Neural cell (in vitro differentiated cells): ENCODE results near the gene PCED1B. TPM values are rescaled to one million over a fixed set of nuclear protein-coding genes. Genes with fewer than 3 reads are reported as not detected.

Experiments used
- H2AFZ ChIP-seq: fragments of 200-600, 300-800 bp; sonication (generic), shearing (Covaris generic); 2 replicates; pipeline ENCODE4 v1.6.0; 2014; ENCODE audit warnings: low read depth, mild to moderate bottlenecking, antibody characterized with exemption, low read length, moderate library complexity
- H3F3A ChIP-seq: fragments of 200-600 bp; shearing (Covaris generic); 2 replicates; pipeline ENCODE4 v1.6.1; 2016; ENCODE audit warnings: mild to moderate bottlenecking, moderate library complexity, mixed read lengths, antibody characterized with exemption, low read length; ENCODE audit not compliant: insufficient read depth, poor library complexity, severe bottlenecking
- H3K27ac ChIP-seq: fragments of 200-600, 300-800 bp; sonication (generic), shearing (Covaris generic); 2 replicates; pipeline ENCODE4 v1.5.1; 2014; ENCODE audit warnings: mild to moderate bottlenecking, low read length, moderate library complexity
- H3K27me3 ChIP-seq: fragments of 300-800, 200-600 bp; sonication (generic), shearing (Covaris generic); 2 replicates; pipeline ENCODE4 v1.6.0; 2014; ENCODE audit warnings: mild to moderate bottlenecking, low read depth, low read length, moderate library complexity; ENCODE audit not compliant: insufficient read depth
- H3K36me3 ChIP-seq: fragments of 300-800, 200-600 bp; sonication (generic), shearing (Covaris generic); 2 replicates; pipeline ENCODE4 v1.5.1; 2014; ENCODE audit warnings: mild to moderate bottlenecking, antibody characterized with exemption, low read length, moderate library complexity; ENCODE audit not compliant: insufficient read depth
- H3K4me2 ChIP-seq: fragments of 300-800, 200-600 bp; sonication (generic), shearing (Covaris generic); 2 replicates; pipeline ENCODE4 v1.6.0; 2014; ENCODE audit warnings: mild to moderate bottlenecking, low read length
- H3K4me3 ChIP-seq: fragments of 300-800, 200-600 bp; sonication (generic), shearing (Covaris generic); 2 replicates; pipeline ENCODE4 v1.5.1; 2014; ENCODE audit warnings: mild to moderate bottlenecking, low read length, moderate library complexity
- H3K79me2 ChIP-seq: fragments of 200-600 bp; shearing (Covaris generic); replicated peaks from 2 replicates; pipeline ENCODE4 v1.6.0; 2014; ENCODE audit warnings: mild to moderate bottlenecking, low read length, moderate library complexity; ENCODE audit not compliant: insufficient read depth
- H3K9ac ChIP-seq: fragments of 300-800, 200-600 bp; sonication (generic), shearing (Covaris generic); 2 replicates; pipeline ENCODE4 v1.6.1; 2016; ENCODE audit warnings: mild to moderate bottlenecking, low read length, mixed read lengths
- H3K9me2 ChIP-seq: fragments of 200-600 bp; shearing (Covaris generic); 2 replicates; pipeline ENCODE4 v1.6.1; 2016; ENCODE audit warnings: mild to moderate bottlenecking, low read length, mixed read lengths; ENCODE audit not compliant: insufficient read depth
- H3K9me3 ChIP-seq: fragments of 200-600, 300-800 bp; sonication (generic), shearing (Covaris generic); 2 replicates; pipeline ENCODE4 v1.6.1; 2016; ENCODE audit warnings: mild to moderate bottlenecking, mixed run types, low read length, moderate library complexity, mixed read lengths
- H4K20me1 ChIP-seq: fragments of 200-600 bp; shearing (Covaris generic); 2 replicates; pipeline ENCODE4 v1.6.1; 2016; ENCODE audit warnings: mild to moderate bottlenecking, mixed run types; ENCODE audit not compliant: insufficient read depth
- EP300 ChIP-seq: fragments of 450-650 bp; conservative IDR thresholded peaks from 2 replicates; pipeline ENCODE4 v1.6.1; 2014; ENCODE audit warnings: antibody characterized with exemption, mild to moderate bottlenecking, moderate library complexity; ENCODE audit not compliant: poor library complexity, severe bottlenecking
- EZH2 ChIP-seq: fragments of 200-600, 300-800 bp; shearing (Covaris generic), sonication (generic); IDR thresholded peaks from 2 replicates; pipeline ENCODE4 v1.6.1; 2014; ENCODE audit warnings: antibody characterized with exemption, low read length, borderline replicate concordance, mild to moderate bottlenecking; ENCODE audit not compliant: insufficient read depth, poor library complexity, severe bottlenecking
- MXI1 ChIP-seq: fragments of 450-650 bp; conservative IDR thresholded peaks from 2 replicates; pipeline ENCODE4 v1.6.1; 2014; ENCODE audit warnings: antibody characterized with exemption, mild to moderate bottlenecking; ENCODE audit not compliant: poor library complexity, severe bottlenecking
- POLR2AphosphoS5 ChIP-seq: IDR thresholded peaks from 2 replicates; pipeline ENCODE4 v1.6.1; 2012
- RAD21 ChIP-seq: fragments of 450-650 bp; conservative IDR thresholded peaks from 2 replicates; pipeline ENCODE4 v1.6.1; 2014; ENCODE audit warnings: antibody characterized with exemption, mild to moderate bottlenecking, moderate library complexity
- SMC3 ChIP-seq: fragments of 450-650 bp; conservative IDR thresholded peaks from 2 replicates; pipeline ENCODE4 v1.6.1; 2014; ENCODE audit warnings: antibody characterized with exemption, mild to moderate bottlenecking, moderate library complexity; ENCODE audit not compliant: poor library complexity
- TAF1 ChIP-seq: IDR thresholded peaks from 2 replicates; pipeline ENCODE4 v1.6.1; 2012; ENCODE audit warnings: low read depth
- polyA plus RNA-seq: library from polyadenylated mRNA; depleted of rRNA; stranded (reverse); fragments of >200 nt; gene quantifications from 2 replicates; pipeline ENCODE4 v1.2.3, GENCODE V29; 2014
- TF ChIP-seq, protein P1 (sequence below): fragments of 450-650 bp; IDR thresholded peaks from 2 replicates; pipeline ENCODE4 v1.5.1; 2014; ENCODE audit warnings: antibody characterized with exemption, mild to moderate bottlenecking, moderate library complexity; ENCODE audit not compliant: poor library complexity, severe bottlenecking
- TF ChIP-seq, protein P2 (sequence below): IDR thresholded peaks from 2 replicates; pipeline ENCODE4 v1.6.1; 2012; ENCODE audit warnings: borderline replicate concordance

The PCED1B gene
- polyA plus RNA-seq, 1 donor from 2014 or later, result not detected

DNA sequence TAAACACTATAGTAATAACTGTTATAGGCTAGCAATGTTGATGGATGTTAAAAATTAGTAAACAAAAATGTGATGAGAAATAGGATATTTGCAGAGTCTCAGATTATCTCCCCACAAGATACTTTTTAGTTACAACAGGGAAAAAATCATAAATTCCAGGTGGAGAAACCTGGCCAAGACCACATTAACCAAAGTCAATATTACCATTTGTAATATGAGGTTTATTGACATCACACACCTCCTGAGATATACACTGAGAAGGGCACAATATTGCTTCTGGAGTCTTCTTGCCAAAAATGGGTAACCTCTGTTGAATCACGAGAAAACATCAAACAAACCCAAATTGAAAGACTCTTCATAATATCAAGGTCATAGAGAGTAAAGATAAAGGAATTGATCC, 72.7 kb downstream of the PCED1B start:
- no peaks in the 10 kb centered on the region for H3K79me2 ChIP-seq
- H3K9ac ChIP-seq, result no peak overlapping the region
- H4K20me1 ChIP-seq, result no peaks in the 10 kb centered on the region
- no peaks in the 10 kb centered on the region for H3F3A ChIP-seq
- no peaks in the 10 kb centered on the region for H3K9me2 ChIP-seq
- H3K4me3 ChIP-seq, result no peak overlapping the region
- no peaks in the 10 kb centered on the region for H3K27me3 ChIP-seq
- no peaks in the 10 kb centered on the region for H3K36me3 ChIP-seq
- no peak overlapping the region for H3K4me2 ChIP-seq
- no peaks in the 10 kb centered on the region for H3K9me3 ChIP-seq
- H2AFZ ChIP-seq, result no peak overlapping the region
- H3K27ac ChIP-seq, result no peak overlapping the region
- TF ChIP-seq RAD21 (no peak), TAF1 (no peak), MXI1 (no peak), SMC3 (no peak), EZH2 (no peak), EP300 (no peak), POLR2AphosphoS5 (no peak)
- TF ChIP-seq, protein P1, sequence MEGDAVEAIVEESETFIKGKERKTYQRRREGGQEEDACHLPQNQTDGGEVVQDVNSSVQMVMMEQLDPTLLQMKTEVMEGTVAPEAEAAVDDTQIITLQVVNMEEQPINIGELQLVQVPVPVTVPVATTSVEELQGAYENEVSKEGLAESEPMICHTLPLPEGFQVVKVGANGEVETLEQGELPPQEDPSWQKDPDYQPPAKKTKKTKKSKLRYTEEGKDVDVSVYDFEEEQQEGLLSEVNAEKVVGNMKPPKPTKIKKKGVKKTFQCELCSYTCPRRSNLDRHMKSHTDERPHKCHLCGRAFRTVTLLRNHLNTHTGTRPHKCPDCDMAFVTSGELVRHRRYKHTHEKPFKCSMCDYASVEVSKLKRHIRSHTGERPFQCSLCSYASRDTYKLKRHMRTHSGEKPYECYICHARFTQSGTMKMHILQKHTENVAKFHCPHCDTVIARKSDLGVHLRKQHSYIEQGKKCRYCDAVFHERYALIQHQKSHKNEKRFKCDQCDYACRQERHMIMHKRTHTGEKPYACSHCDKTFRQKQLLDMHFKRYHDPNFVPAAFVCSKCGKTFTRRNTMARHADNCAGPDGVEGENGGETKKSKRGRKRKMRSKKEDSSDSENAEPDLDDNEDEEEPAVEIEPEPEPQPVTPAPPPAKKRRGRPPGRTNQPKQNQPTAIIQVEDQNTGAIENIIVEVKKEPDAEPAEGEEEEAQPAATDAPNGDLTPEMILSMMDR, result no peak
- TF ChIP-seq, protein P2, sequence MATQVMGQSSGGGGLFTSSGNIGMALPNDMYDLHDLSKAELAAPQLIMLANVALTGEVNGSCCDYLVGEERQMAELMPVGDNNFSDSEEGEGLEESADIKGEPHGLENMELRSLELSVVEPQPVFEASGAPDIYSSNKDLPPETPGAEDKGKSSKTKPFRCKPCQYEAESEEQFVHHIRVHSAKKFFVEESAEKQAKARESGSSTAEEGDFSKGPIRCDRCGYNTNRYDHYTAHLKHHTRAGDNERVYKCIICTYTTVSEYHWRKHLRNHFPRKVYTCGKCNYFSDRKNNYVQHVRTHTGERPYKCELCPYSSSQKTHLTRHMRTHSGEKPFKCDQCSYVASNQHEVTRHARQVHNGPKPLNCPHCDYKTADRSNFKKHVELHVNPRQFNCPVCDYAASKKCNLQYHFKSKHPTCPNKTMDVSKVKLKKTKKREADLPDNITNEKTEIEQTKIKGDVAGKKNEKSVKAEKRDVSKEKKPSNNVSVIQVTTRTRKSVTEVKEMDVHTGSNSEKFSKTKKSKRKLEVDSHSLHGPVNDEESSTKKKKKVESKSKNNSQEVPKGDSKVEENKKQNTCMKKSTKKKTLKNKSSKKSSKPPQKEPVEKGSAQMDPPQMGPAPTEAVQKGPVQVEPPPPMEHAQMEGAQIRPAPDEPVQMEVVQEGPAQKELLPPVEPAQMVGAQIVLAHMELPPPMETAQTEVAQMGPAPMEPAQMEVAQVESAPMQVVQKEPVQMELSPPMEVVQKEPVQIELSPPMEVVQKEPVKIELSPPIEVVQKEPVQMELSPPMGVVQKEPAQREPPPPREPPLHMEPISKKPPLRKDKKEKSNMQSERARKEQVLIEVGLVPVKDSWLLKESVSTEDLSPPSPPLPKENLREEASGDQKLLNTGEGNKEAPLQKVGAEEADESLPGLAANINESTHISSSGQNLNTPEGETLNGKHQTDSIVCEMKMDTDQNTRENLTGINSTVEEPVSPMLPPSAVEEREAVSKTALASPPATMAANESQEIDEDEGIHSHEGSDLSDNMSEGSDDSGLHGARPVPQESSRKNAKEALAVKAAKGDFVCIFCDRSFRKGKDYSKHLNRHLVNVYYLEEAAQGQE, result no peak

DNA sequence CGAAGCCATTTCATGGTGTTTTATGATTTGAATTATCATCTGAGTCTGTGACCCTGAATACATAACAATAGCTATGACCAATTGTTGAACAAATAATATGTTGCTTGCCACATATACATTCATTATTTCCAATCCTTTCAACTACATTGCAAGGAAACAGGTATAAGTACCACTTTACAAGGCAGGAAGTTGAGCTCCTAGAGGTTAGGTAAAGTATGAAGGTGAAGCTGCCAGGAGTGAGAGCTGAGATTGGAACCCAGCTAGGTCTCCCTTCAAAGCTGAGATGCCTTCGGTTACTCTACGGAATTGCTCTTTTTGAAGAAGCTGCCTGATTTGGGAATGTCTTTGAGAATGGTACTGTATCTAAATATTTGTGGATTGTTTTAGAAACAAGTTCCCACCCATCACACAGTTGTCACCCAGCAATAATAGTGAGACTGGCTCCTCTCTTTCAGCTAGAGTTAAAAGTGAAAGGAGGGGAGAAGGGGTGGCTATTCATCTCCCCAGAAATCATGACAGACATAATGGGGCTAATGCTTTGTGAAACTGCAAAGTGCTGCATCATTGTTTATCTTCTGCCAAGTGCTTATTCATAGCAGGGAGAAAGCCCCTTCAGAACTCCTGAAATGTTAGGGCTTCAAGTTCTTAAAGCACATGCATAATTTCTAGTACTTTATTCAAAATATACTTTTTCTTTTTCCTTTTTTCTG, 76.2 kb downstream of the PCED1B start:
- Histone ChIP-seq H3K27ac (no peak overlapping the region), H3K9ac (no peak overlapping the region), H3K4me2 (no peak overlapping the region), H3K4me3 (no peak overlapping the region), H3K9me2 (no peaks in the 10 kb centered on the region), H4K20me1 (no peaks in the 10 kb centered on the region), H2AFZ (no peak overlapping the region), H3K27me3 (no peaks in the 10 kb centered on the region), H3K36me3 (no peaks in the 10 kb centered on the region), H3K9me3 (no peaks in the 10 kb centered on the region), H3F3A (no peaks in the 10 kb centered on the region), H3K79me2 (no peaks in the 10 kb centered on the region)
- TF ChIP-seq MXI1, result no peak
